ENCODE measurements around the gene ZNF683. TPM values are rescaled to one million over a fixed set of nuclear protein-coding genes. Genes with fewer than 3 reads are reported as not detected.

ZNF683 gene
- total RNA-seq, 1 experiment from 2014 or later, result not detected

DNA sequence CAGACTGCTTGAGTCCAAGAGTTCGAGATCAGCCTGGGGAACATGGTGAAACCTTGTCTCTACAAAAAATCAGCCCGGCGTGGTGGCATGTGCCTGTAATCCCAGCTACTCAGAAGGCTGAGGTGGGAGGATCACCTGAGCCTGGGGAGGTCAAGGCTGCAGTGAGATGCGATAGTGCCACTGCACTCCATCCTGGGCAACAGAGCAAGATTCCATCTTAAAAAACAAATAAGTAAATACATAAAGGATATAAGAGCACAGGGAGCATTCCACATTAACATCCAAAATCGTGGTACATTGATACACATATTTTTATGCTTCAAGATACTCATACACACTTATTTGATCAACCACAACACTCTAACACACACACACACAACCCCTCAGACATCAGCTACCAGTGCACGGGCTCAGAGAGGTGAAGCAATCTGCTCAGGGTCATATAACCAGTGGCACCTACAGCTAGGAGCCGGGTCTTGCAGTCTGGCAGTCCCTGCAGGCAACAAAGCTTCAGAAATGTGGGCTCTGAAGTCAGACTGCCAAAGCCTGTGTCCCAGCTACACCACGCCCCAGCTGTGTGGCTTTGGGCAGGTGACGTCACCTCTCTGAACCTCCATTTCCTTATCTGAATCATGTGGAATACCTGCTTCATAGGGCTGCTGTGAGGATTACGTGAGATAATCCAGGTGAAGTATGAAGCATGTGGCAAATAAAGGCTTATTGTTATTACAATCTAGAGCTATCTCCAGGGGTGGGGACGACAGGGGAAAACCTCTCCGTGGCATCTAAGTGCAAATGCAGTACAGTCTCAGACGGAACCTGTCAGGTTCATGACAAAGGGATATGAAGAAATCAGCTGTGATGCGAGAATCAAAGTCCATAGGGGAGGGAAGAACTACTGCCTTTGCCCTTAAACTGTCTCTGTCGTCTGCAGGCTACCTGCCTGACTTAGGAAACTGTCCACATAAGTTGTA, 13.9 kb downstream of the ZNF683 start:
- DNase-seq (ENCODE audit: low read depth), result peak; percentile 46

DNA sequence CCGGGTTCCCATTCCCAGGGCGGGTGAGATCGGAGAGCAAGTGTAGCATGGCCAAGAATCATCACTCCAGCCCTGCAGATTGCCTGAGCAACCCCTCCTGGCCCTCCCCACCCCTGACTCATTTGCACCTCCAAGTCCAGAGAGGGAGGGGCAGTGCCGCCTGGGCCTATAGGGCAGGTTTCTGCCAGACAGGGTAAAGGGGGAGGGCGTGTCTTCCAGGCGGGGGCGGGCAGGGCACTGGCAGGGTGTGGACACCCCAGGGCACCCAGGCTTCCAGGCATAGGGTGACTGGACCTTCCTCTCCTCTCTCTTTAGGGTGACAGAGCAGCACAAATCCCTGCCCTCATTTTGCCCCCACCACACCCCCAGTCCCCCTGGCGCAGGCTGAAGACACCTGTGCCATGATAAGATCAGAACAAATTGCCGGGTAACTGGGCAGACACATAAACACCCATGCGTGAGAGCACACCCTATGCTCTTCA, 15.4 kb downstream of the ZNF683 start:
- no peak for DNase-seq (ENCODE audit: low read depth)

GRCh38 chr1:26356106-26356505, 16.4 kb downstream of the ZNF683 start:
- no peak for DNase-seq (ENCODE audit: low read depth)

- no peak for DNase-seq (ENCODE audit: low read depth)
Observed at GRCh38 chr1:26354972-26355371, 17.6 kb downstream of the ZNF683 start.

DNA sequence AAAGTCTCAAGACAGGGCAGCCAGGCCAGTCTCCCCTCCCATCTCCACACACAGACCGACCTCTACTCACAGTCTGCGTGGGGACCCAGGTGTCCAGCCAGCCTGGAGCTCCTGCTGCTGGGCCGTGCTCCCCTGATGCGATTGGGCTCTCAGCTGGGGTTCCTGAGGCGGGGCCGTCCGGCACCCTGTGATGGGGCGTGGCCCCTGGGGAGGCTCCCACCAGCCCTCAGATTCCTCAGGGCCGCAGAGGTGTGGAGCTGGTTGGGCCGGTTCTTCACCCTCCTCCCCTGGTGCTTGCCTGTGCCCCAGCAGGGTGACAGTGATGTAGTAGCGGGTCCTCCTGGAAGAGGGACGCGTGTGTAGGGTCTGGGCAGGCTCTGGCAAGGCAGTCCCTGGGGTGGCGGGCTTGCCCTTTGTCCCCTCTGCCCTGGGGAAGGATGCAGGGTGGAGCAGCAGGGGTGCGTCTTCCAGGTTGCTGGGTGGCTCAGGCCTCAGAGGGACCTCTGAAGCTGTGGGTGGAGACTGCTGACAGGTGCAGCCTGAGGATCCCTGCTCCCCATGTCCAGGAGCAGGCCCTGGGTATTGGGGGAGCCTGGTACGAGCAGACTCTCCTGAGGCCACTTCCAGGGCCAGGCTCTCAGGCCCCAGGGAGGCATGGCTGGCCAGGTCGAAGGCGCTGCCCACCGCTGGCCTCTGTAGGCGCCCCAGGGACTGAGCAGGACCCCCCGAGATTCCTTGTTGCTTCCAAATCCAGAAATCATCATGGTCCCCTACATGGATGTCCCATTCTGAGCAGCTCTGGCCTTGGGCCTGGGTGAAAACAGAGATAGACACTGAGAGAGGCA, 18.4 kb downstream of the ZNF683 start, which contains the start of gene CRYBG2:
CRYBG2 (minus strand) TSS at position 155 of the 845 bp plus-strand sequence. CDS start 7,473 bp downstream, outside the sequence.
- no peak for DNase-seq (ENCODE audit: low read depth)

GRCh38 chr1:26353210-26353859, 19.2 kb downstream of the ZNF683 start:
- peak; percentile 46 for DNase-seq (ENCODE audit: low read depth)

DNA sequence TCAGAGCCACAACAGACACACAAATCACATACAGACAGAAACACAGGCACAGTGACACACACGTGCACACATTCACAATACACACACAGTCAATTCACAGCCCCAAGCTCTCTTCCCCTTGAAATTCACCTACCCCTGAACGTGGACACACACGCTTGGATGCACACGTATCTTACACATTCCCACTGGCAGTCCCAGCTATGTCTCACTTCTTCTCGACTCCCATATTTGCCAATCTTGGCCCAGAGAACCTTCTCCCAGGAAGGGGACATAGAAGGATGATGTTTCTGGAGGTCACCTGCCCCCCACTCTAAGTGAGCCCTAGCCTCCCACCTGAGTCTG, 20.2 kb downstream of the ZNF683 start:
- peak; percentile 81 for DNase-seq (ENCODE audit: low read depth)

DNA sequence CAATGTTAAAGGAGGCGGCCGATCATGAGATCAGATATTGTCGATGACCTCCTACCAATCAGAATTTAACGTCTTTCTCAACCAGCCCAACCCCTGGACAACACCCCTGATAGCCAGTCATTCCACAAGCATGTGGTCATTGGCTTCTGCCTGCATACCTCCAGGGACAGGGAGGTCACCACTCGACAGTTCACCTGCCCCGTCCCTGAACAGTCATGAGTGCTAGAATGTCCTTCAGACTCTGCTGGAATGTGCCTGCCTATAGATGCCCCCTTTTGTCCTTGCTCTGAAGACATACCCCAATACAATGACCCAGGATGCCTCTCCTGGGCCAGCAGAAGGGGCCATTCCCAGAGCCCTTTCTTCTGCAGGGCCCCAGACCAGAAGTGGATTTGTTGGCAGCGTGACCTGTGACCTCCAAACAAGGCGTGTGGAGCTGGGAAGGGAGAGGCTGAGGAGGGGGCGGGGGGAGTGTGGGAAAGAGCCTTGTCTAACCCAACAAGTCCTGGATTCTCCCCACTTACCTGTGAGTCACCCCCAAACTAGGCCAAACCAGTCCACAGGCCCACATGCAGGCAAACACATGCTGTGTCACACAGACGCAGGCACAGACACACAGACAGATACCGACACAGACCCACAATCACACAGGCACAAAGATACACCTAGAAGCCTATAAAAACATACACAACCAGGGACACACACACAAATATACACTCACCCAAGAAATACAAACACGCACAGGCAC, 20.8 kb downstream of the ZNF683 start:
- peak; percentile 96 for DNase-seq (ENCODE audit: low read depth)

DNA sequence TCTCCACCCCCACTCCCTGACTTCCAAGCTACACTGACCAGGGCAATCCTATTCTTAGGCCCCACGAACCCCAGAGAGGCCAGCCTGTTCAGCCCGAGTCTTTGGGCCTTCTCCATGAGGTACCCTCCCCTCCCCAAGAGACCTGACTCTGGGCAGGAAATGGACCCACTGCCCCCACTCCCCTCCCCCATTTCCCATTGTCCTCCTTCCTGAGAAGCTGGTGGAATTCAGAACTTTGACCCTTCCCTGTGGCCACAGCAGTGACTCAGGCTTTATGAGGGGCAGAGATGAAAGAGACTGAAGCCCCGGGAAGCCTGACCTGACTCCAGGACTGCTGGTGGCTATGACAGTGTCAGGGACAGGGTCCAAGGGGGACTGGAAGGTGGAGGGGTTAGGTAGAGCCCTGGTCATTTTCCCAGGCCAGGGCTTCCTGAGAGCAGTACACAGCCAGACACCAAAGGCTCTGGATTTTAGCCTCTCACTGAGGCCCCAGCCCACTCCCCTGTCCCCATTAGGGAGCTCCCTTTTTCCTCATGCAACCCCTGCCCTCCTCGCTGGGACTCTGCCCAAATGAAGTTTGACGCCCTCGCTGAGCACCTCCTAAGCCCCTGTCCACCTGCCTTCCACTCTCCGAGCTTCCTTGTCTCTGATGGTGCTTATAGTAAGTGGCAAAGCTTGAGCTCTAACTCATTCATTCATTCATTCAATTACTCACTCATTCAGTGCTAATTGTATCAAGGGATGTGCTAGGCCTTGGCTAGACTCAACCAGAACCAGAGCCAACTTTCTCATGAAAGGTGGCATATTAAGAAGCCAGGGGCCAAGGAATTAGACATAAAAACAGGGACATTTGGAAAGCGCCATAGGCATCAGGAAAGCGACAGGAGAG, 21.6 kb downstream of the ZNF683 start:
- peak; percentile 94 for DNase-seq (ENCODE audit: low read depth)

DNA sequence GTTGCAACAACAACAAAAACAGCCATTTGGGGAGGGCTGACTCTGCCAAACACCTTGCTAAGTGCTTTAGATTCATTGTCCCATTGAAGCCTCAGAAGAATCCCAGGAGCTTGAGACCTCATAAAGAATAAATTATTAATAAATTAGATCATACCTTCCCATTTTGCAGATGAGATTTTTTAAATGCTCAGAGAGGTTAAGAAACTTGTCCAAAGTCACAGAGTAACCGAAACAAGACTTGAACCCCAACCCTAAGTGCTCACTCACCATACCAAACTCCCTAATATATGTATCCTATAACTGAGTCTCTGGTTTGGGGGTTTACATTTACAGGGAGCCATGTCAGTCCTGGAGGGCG, 22.2 kb downstream of the ZNF683 start:
- DNase-seq (ENCODE audit: low read depth), result no peak

- DNase-seq (ENCODE audit: low read depth), result no peak
Observed at GRCh38 chr1:26349877-26350244, 22.7 kb downstream of the ZNF683 start.

- peak; percentile 96 for DNase-seq (ENCODE audit: low read depth)
Observed at GRCh38 chr1:26349188-26349876, 23.2 kb downstream of the ZNF683 start.

GRCh38 chr1:26346274-26347033, 26.1 kb downstream of the ZNF683 start:
- no peak for DNase-seq (ENCODE audit: low read depth)

DNA sequence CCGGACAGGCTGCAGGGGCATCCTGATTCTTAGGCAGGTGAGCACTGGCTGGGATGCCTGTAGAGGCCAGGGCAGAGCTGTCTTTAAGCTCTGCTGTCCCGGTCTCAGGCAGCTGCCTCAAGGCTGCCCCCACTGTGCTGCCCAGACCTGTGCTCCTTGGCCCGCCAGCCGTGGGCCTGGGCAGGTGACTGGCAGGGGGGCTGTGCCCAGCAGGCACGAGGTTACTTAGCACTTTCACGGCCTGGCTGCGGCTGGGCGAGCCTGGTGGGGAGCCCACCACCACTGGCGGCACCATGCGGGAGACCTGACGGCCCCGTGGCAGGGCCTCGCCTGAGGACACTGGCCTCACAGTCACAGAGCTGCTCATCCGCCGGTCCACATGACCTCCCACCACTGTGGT, 26.8 kb downstream of the ZNF683 start:
- DNase-seq (ENCODE audit: low read depth), result no peak

DNA sequence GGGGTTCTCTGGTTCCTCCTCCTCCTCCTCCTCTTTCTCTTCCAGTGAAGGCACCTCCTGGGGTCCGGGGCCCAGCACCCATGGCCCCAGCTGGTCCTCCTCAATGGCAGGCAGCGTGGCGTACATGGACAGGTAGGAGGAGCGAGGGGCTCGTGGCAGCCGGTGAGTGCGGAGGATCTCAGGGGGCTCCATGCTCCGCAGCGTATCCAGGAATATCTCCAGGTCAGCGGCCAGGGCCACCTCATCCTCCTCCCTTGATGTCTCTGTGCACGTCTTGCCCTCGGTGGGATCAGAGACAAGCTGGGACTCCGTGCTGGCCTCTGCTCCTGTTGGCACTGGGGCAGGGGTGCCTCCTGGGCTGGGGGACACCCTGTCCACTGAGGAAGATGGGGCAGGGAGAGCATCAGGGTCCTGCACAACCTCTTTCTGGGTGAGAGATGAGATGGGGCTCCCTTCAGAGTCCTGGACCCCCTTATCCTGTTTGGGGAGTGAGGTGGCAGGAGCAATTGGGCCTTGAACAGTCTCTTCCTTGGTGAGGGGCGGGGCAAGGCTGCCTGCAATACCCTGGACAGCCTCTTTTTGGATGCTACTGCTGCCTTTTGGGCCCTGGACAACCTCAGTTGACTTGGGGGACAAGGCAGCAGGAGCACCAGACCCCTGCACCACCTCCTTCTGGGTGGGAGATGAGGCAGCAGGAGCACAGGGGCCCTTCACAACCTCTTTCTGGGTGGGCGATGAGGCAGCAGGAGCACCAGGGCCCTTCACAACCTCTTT, 28.2 kb downstream of the ZNF683 start:
- no peak for DNase-seq (ENCODE audit: low read depth)

- peak; percentile 50 for DNase-seq (ENCODE audit: low read depth)
Observed at GRCh38 chr1:26340047-26340481, 32.5 kb downstream of the ZNF683 start.

- DNase-seq (ENCODE audit: low read depth), result no peak
Observed at GRCh38 chr1:26338670-26339069, 33.9 kb downstream of the ZNF683 start.

DNA sequence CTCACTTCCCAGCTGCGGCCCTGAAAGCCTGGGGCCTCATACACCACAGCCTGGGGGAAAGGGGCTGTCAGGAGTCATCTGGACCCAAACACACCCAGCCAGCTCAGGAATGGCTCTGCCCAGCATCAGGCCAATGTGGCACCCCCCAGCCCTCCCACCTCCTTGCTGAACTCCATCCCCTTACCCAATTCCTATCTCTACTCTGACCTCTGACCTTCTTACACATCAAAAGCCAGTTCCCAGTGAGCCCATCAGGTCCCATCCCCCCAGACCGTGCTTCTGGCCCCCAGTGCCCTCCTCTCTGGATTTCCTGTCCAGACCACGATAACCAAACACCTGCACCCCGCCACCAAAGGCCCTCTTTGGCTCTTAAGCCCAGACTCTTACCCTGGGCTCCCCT, 34.9 kb downstream of the ZNF683 start:
- DNase-seq (ENCODE audit: low read depth), result no peak
